HepG2 (cell line): ENCODE measurements around the gene ZNF771. TPM values are rescaled to one million over a fixed set of nuclear protein-coding genes. Genes with fewer than 3 reads are reported as not detected.

Experiments
- CEBPG ChIP-seq: IDR thresholded peaks from 2 replicates; pipeline ENCODE4 v1.6.1; 2016
- CHD4 ChIP-seq: fragments of 200-600 bp; sonication (generic); IDR thresholded peaks from 2 replicates; pipeline ENCODE4 v1.7.0; 2017; ENCODE audit warnings: mild to moderate bottlenecking, low read length, borderline replicate concordance
- HIVEP1 ChIP-seq: sonication (generic); formaldehyde crosslinking; IDR thresholded peaks from 2 replicates; pipeline ENCODE4 v1.4.0; 2020; ENCODE audit warnings: mild to moderate bottlenecking, missing genetic modification reagents
- HMGA1 ChIP-seq: sonication (generic); formaldehyde crosslinking; conservative IDR thresholded peaks from 2 replicates; pipeline ENCODE4 v1.4.0; 2020; ENCODE audit warnings: missing genetic modification reagents
- JUN ChIP-seq: sonication (generic); formaldehyde crosslinking; IDR thresholded peaks from 2 replicates; pipeline ENCODE4 v1.4.0; 2020; ENCODE audit warnings: mild to moderate bottlenecking, missing genetic modification reagents
- KLF12 ChIP-seq: sonication (generic); formaldehyde crosslinking; IDR thresholded peaks from 2 replicates; pipeline ENCODE4 v1.4.0; 2020; ENCODE audit warnings: missing genetic modification reagents, borderline replicate concordance
- MAFG ChIP-seq: sonication (generic); formaldehyde crosslinking; IDR thresholded peaks from 2 replicates; pipeline ENCODE4 v1.5.1; 2020; ENCODE audit warnings: mild to moderate bottlenecking, missing genetic modification reagents
- MEIS1 ChIP-seq: sonication (generic); formaldehyde crosslinking; IDR thresholded peaks from 2 replicates; pipeline ENCODE4 v1.9.0; 2021; ENCODE audit warnings: mild to moderate bottlenecking, missing genetic modification reagents, moderate library complexity, borderline replicate concordance
- MLLT10 ChIP-seq: sonication (generic); formaldehyde crosslinking; IDR thresholded peaks from 2 replicates; pipeline ENCODE4 v1.4.0; 2020; ENCODE audit warnings: missing genetic modification reagents
- MZF1 ChIP-seq: sonication (generic); formaldehyde crosslinking; IDR thresholded peaks from 2 replicates; pipeline ENCODE4 v1.8.1; 2023; ENCODE audit warnings: mild to moderate bottlenecking, missing genetic modification reagents, borderline replicate concordance
- PTBP1 ChIP-seq: fragments of 200-400 bp; formaldehyde crosslinking; IDR thresholded peaks from 2 replicates; pipeline ENCODE4 v1.6.1; 2018; ENCODE audit warnings: low read length, low read depth; ENCODE audit not compliant: poor library complexity, severe bottlenecking
- REPIN1 ChIP-seq: sonication (generic); formaldehyde crosslinking; IDR thresholded peaks from 2 replicates; pipeline ENCODE4 v1.8.0; 2022; ENCODE audit warnings: missing genetic modification reagents, low read depth, mild to moderate bottlenecking, borderline replicate concordance
- SUZ12 ChIP-seq: fragments of 150-350 bp; IDR thresholded peaks from 2 replicates; pipeline ENCODE4 v1.6.1; 2014; ENCODE audit warnings: low read depth, low read length
- TBP ChIP-seq: sonication (generic); formaldehyde crosslinking; IDR thresholded peaks from 2 replicates; pipeline ENCODE4 v1.5.0; 2020; ENCODE audit warnings: missing genetic modification reagents
- TRIM22 ChIP-seq: fragments of 450-650 bp; IDR thresholded peaks from 2 replicates; pipeline ENCODE4 v1.6.1; 2017
- ZBTB34 ChIP-seq: sonication (generic); formaldehyde crosslinking; IDR thresholded peaks from 2 replicates; pipeline ENCODE4 v1.8.0; 2022; ENCODE audit warnings: mild to moderate bottlenecking, missing genetic modification reagents
- ZBTB8A ChIP-seq: sonication (generic); formaldehyde crosslinking; IDR thresholded peaks from 2 replicates; pipeline ENCODE4 v1.4.0; 2020; ENCODE audit warnings: mild to moderate bottlenecking, low read depth, missing genetic modification reagents, borderline replicate concordance
- ZNF136 ChIP-seq: sonication (generic); formaldehyde crosslinking; IDR thresholded peaks from 2 replicates; pipeline ENCODE4 v1.8.1; 2022; ENCODE audit warnings: low read depth, mild to moderate bottlenecking, moderate library complexity, missing genetic modification reagents
- ZNF234 ChIP-seq: sonication (generic); formaldehyde crosslinking; conservative IDR thresholded peaks from 2 replicates; pipeline ENCODE4 v1.5.1; 2020; ENCODE audit warnings: mild to moderate bottlenecking, missing genetic modification reagents
- ZNF275 ChIP-seq: sonication (generic); formaldehyde crosslinking; IDR thresholded peaks from 2 replicates; pipeline ENCODE4 v1.8.0; 2022; ENCODE audit warnings: missing genetic modification reagents, mild to moderate bottlenecking, inconsistent platforms, borderline replicate concordance
- ZNF331 ChIP-seq: sonication (generic); formaldehyde crosslinking; IDR thresholded peaks from 2 replicates; pipeline ENCODE4 v1.4.0; 2020; ENCODE audit warnings: missing genetic modification reagents
- ZNF335 ChIP-seq: sonication (generic); formaldehyde crosslinking; IDR thresholded peaks from 2 replicates; pipeline ENCODE4 v1.4.0; 2020; ENCODE audit warnings: missing genetic modification reagents
- ZNF510 ChIP-seq: sonication (generic); formaldehyde crosslinking; IDR thresholded peaks from 2 replicates; pipeline ENCODE4 v1.4.0; 2020; ENCODE audit warnings: low read depth, mild to moderate bottlenecking, missing genetic modification reagents
- ZNF83 ChIP-seq: sonication (generic); formaldehyde crosslinking; IDR thresholded peaks from 2 replicates; pipeline ENCODE4 v1.4.0; 2020; ENCODE audit warnings: missing genetic modification reagents, mild to moderate bottlenecking, borderline replicate concordance
- polyA plus RNA-seq, 8 experiments: library from polyadenylated mRNA; depleted of rRNA in 3 of 8; stranded (reverse) in 7 of 8; unstranded in 1 of 8; fragments of >200 nt; fragmentation: Illumina TruSeq in 4 of 8; extraction: Trizol in 4 of 8; gene quantifications; 2 replicates each; pipeline versions ENCODE4 v1.2.1 to v1.2.3, GENCODE V29; 2011 to 2016; ENCODE audit warnings: low read depth in 4 of 8, missing spikeins in 1 of 8, mixed read lengths in 1 of 8; ENCODE audit not compliant: insufficient read depth in 1 of 8
- total RNA-seq, 5 experiments: library from RNA; depleted of rRNA; stranded (reverse); fragments of >200 nt; fragmentation: Illumina TruSeq; extraction: Trizol; gene quantifications; 2 replicates each; pipeline ENCODE4 v1.2.3, GENCODE V29; 2016; ENCODE audit warnings: low read depth in 1 of 5

Gene ZNF771
- total and polyA plus RNA-seq, 2 of the 13 experiments (the other 11 are each of a cell fraction or from before 2014, with no cell fraction given): 5.0 to 11.8 TPM

DNA sequence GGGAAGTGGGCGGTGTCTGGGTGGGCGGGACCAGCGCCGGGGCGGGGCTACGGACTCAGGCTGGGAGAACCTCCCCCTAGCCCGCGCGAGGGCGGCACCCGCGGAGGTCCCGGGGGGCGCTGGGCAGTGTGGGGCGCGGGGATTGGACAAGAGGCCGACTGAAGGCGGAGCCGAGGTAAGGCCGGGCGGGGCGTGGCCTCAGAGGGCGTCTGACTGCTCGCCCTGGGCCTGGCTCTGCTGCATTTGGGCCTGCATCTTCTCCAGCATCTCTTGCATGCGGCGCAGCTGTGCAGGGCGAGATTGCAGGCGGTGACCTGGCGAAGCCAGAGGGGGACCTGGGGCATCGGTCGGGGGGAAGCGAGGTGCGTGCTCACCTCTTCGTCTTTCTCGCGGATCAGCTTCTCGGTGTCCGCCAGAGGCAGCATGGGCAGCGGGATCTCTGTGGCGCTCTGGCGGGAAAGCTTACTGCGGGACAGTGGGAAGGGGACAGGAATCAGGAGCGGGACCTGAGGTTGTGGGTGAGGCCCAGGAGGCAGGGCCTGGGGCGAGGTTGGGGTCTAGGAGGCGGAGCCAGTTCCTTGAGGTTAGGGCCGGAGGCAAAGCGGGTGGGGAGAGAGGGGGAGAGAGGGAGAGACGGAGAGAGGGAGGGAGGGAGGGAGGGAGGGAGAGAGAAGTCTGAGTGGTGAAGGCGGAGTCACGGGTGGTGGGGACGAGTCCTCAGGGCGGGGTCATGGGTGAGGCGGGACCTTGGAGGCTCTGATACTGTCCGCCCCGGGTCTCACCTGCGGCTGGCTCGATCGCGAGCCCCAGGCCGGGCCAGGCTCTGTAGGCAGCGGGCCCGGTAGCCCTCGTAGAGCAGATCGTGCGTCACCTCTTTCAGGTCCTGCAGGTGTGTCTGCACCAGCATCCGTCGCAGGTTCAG is 28.9 kb upstream of the ZNF771 start (continued):
- TF ChIP-seq ZNF275 (CRISPR knock-in tag): peak; percentile 19; the same call in 1 of the 2 replicates
- no peak for TF ChIP-seq ZNF83 (CRISPR knock-in tag)
- peak; percentile 66; the same call in 1 of the 2 replicates for TF ChIP-seq ZNF510
- peak; percentile 58; the same call in 1 of the 2 replicates for TF ChIP-seq JUN (CRISPR knock-in tag)
- TF ChIP-seq MEIS1 (CRISPR knock-in tag): peak; percentile 92
- no peak for TF ChIP-seq ZNF335
- no peak for TF ChIP-seq HMGA1 (CRISPR knock-in tag)
- TF ChIP-seq ZNF234 (CRISPR knock-in tag): 0 out of 2 replicates have a peak, but pooled peaks have one; percentile 16
- 0 out of 2 replicates have a peak, but pooled peaks have one; percentile 88 for TF ChIP-seq MZF1 (CRISPR knock-in tag)
- TF ChIP-seq REPIN1 (CRISPR knock-in tag): peak; percentile 85
- no peak for TF ChIP-seq SUZ12
- peak; percentile 65 for TF ChIP-seq HIVEP1 (CRISPR knock-in tag)
- peak; percentile 80 for TF ChIP-seq PTBP1
- no peak; the same call in 1 of the 2 replicates for TF ChIP-seq CHD4
- TF ChIP-seq ZNF136: no peak; the same call in 1 of the 2 replicates
- no peak for TF ChIP-seq TRIM22
- TF ChIP-seq ZNF331: peak; percentile 29; the same call in 1 of the 2 replicates
- TF ChIP-seq KLF12 (CRISPR knock-in tag): peak; percentile 79; the same call in 1 of the 2 replicates
- TF ChIP-seq ZBTB34: no peak
- TF ChIP-seq CEBPG (CRISPR knock-in tag): peak; percentile 31
- no peak for TF ChIP-seq MLLT10
- TF ChIP-seq MAFG (CRISPR knock-in tag): no peak
- no peak; the same call in 1 of the 2 replicates for TF ChIP-seq ZBTB8A (CRISPR knock-in tag)
- TF ChIP-seq TBP: no peak
